ENCODE data around the gene CDCA3.
"Not testable (repeated sequence)": the region's sequence is repeated elsewhere in the genome, so short reads cannot be mapped to it uniquely, and the experiment has no call there.

Gene CDCA3

DNA sequence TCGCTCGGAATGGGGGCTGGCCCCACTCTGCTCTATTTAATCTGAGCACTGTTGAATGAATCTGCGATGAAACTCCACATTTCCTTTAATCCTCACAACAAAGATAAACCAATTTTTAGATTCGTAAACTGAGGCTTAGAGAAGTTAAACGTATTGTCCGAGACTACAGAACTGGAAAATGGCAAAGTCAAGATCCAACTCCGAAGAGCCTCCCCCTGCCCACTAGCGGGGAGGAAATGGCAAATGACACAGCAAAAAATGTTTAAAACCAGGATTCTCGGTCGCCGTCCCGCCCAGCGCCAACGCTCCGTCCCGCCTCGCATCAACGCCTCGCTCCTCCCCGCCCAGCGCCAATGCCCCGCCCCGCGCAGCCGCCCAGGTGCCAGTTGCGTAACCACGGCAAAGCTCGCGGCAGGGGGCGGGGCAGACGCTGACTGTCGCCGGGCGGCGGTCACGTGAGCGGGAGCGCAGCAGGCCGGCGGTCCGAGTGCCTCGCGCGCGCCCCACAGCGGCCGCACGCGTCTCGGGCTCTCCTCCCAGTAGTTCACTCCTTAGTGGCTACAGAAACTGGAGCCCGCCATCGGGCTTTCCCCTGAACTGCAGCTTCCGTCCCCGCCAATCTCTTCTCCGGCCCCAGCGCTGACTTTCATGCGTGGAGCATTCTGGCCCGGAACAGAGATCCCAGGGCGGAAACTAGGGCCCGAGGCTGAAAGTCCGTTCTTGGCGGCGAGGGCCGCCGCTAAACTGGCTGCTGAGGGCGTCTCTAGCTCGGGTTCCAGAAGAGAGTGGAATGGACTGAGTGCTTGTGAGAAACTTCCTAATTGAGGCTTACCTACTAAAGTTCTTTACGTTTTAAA is 39.9 kb upstream of the CDCA3 start:
- TF ChIP-seq, protein P1, sequence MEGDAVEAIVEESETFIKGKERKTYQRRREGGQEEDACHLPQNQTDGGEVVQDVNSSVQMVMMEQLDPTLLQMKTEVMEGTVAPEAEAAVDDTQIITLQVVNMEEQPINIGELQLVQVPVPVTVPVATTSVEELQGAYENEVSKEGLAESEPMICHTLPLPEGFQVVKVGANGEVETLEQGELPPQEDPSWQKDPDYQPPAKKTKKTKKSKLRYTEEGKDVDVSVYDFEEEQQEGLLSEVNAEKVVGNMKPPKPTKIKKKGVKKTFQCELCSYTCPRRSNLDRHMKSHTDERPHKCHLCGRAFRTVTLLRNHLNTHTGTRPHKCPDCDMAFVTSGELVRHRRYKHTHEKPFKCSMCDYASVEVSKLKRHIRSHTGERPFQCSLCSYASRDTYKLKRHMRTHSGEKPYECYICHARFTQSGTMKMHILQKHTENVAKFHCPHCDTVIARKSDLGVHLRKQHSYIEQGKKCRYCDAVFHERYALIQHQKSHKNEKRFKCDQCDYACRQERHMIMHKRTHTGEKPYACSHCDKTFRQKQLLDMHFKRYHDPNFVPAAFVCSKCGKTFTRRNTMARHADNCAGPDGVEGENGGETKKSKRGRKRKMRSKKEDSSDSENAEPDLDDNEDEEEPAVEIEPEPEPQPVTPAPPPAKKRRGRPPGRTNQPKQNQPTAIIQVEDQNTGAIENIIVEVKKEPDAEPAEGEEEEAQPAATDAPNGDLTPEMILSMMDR (conservative IDR thresholded peaks at IDR 0.05; ENCODE audit: low read length), result peak; percentile 52
- H3K4me3 ChIP-seq (ENCODE audit: low read length), result peak overlapping the region; percentile 63
- peak; percentile 94 for DNase-seq (ENCODE audit: low read depth)

DNA sequence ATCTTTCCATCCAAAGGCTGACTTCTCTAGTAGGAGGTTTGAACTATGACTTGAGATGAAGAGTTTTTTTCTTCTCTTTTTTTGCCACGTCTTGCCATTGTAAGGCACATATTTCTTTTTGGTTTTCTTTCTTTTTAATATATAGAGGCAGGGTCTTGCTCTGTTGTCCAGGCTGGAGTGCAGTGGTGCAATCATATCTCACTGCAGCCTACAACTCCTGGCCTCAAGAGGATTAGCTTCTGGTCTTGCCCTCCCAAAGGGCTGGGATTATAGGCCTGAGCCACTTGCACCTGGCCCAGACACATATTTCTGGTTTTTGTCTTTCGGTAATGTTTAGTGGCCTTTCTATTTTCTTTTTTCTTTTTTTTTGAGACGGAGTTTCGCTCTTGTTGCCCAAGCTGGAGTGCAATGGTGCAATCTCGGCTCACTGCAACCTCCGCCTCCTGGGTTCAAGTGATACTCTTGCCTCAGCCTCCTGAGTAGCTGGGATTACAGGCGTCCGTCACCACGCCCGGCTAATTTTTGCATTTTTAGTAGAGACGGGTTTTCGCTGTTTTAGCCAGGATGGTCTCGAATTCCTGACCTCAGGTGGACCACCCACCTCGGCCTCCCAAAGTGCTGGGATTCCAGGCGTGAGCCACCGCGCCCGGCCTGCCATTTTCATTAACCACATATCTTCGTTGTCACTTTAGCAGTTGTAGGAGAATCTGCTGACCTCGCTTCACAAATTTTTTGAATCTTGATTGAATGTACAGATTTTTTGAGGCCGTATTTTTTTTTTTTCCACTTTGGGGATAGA is 38.9 kb upstream of the CDCA3 start:
- H3K4me3 ChIP-seq (ENCODE audit: low read length); DNase-seq (ENCODE audit: low read depth): not testable (repeated sequence)

DNA sequence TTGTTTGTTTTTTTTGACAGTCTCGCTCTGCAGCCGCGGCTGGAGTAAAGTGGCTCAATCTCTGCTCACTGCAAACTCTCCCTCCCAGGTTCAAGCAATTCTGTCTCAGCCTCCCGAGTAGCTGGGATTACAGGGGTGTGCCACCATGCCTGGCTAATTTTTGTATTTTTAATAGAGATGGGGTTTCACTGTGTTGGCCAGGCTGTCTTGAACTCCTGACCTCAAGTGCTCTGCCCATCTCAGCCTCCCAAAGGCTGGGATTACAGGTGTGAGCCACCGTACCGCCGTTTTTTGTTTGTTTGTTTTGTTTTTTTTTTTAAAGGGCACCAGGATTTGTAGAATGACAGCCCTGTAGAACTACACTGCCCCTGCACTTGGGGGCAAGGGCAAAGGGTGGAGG is 37.7 kb upstream of the CDCA3 start:
- not testable (repeated sequence) for H3K4me3 ChIP-seq (ENCODE audit: low read length); DNase-seq (ENCODE audit: low read depth)

DNA sequence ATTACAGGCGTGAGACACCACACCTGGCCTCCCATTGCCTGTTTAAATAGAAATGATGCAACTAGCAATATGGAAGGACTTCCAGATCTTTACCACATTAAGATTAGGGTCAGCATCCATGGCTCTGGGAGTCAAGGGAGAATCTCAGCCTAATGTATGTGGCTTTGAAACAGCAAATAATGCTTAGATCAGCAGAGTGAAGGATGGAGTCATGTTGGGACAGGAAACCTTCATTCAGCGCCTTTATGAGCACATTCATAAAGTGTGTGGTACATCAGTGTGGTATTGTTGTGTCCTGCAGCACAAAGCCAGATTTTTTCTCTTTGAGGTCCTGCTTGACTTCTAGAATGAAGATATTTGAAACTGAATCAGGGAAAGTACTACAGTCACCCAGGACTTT is 37.3 kb upstream of the CDCA3 start:
- no peak for DNase-seq (ENCODE audit: low read depth)
- no peak overlapping the region for H3K4me3 ChIP-seq (ENCODE audit: low read length)
- TF ChIP-seq, protein P1 (conservative IDR thresholded peaks at IDR 0.05; ENCODE audit: low read length), result no peak

DNA sequence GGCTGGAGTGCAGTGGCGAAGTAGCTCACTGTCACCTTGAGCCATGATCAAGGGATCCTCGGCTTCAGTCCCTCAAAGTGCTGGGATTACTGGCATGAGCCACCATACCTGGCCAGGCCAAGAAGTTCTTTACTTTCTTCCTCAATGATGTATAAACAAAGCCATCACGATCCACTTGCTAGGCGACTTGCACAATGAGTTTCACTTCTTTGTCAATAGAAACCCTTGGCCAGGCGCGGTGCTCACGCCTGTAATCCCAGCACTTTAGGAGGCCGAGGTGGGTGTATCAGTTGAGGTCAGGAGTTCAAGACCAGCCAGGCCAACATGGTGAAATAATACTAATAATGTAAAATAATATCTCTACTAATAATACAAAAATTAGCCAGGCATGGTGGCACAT is 36.4 kb upstream of the CDCA3 start:
- DNase-seq (ENCODE audit: low read depth), result no peak
- TF ChIP-seq, protein P1 (conservative IDR thresholded peaks at IDR 0.05; ENCODE audit: low read length), result no peak
- H3K4me3 ChIP-seq (ENCODE audit: low read length), result no peak overlapping the region

DNA sequence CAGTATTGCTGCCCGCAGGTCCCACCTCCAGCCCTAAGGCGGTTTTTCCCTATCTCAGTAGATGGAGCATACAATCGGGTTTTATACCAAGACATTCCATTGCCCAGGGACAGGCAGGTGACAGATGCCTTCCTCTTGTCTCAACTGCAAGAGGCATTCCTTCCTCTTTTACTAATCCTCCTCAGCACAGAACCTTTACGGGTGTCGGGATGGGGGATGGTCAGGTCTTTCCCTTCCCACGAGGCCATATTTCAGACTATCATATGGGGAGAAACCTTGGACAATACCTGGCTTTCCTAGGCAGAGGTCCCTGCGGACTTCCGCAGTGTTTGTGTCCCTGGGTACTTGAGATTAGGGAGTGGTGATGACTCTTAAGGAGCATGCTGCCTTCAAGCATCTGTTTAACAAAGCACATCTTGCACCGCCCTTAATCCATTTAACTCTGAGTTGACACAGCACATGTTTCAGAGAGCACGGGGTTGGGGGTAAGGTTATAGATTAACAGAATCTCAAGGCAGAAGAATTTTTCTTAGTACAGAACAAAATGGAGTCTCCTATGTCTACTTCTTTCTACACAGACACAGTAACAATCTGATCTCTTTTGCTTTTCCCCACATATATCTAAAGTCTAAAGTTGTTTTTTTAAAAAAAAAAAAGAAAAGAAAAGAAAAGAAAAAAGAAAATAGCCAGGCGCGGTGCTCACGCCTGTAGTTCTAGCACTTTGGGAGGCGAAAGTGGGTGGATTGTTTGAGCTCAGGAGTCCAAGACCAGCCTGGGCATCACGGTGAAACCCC is 35.3 kb upstream of the CDCA3 start:
- not testable (repeated sequence) for DNase-seq (ENCODE audit: low read depth); H3K4me3 ChIP-seq (ENCODE audit: low read length)

DNA sequence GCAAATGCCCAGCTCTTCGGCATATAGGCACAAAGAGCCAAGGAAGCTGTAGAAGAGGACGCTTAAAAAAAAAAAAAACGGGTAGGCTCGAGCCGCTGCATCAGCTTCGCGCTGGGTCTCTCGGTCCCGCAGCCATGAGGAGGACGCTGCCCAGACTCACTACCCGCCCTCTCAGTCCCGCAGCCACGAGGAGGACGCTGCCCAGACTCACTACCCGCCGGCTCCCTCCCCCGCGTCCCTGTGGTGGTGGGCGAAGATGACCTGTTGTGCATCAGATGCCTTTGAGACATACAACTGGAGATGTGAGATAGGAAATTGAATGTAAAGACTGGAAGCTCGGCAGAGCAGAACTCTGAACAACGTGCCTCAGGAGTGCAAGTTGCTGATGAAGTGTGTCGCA is 33.5 kb upstream of the CDCA3 start:
- DNase-seq (ENCODE audit: low read depth), result no peak
- TF ChIP-seq, protein P1 (conservative IDR thresholded peaks at IDR 0.05; ENCODE audit: low read length), result no peak

DNA sequence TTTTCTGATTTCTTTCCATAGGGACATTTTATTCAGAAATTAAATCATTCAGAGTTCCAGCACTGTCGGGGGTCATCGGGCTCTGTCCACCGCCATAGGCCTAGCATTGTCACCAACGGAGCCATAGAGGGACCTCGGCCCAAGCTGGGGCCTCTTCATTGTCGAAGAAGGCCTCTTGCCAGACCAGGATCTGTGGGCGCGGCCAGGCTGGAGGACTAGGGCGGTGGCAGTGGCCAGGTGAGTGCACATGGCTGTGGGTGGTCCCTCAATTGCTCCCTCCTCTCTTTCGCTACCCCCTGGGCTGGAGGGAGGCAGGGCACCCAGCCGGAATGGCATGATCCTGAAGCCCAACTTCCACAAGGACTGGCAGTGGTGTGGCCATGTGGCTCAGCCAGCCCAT is 32.6 kb upstream of the CDCA3 start:
- TF ChIP-seq, protein P1 (conservative IDR thresholded peaks at IDR 0.05; ENCODE audit: low read length), result no peak
- H3K4me3 ChIP-seq (ENCODE audit: low read length), result no peak overlapping the region
- DNase-seq (ENCODE audit: low read depth), result no peak

More for the DNA sequence above, 33.5 kb upstream of the CDCA3 start:
- no peak overlapping the region for H3K4me3 ChIP-seq (ENCODE audit: low read length)
